PC-9 (cell line): ENCODE results near the gene RASA4.
"Not testable (repeated sequence)": the region's sequence is repeated elsewhere in the genome, so short reads cannot be mapped to it uniquely, and the experiment has no call there.

Experiments used
- CTCF ChIP-seq: fragments of 200-600 bp; sonication (generic); conservative IDR thresholded peaks from 2 replicates; pipeline ENCODE4 v1.6.1; 2017; ENCODE audit warnings: mixed run types, antibody characterized with exemption, mild to moderate bottlenecking, moderate library complexity
- EZH2 ChIP-seq: fragments of 200-600 bp; sonication (generic); IDR thresholded peaks from 2 replicates; pipeline ENCODE4 v1.8.0; 2017; ENCODE audit warnings: antibody characterized with exemption, low read depth

- not testable (repeated sequence) for TF ChIP-seq CTCF, EZH2
Observed at GRCh38 chr7:102616507-102617125, at the start of gene RASA4.
